Measurements from ENCODE around the gene IFFO2. TPM values are rescaled to one million over a fixed set of nuclear protein-coding genes. Genes with fewer than 3 reads are reported as not detected.

Gene IFFO2
- total and polyA plus RNA-seq, 2 donors (not counting 1 experiment from before 2014, with no cell fraction given): 5.8 to 10.4 TPM

- no peaks in the 10 kb centered on the region for H3K27me3 ChIP-seq (ENCODE audit: control insufficient read depth, insufficient read depth, low read length)
- TF ChIP-seq CTCF (conservative IDR thresholded peaks at IDR 0.05 in 1 of 2, IDR thresholded peaks at IDR 0.05 in 1 of 2; ENCODE audit: low read depth in 1 of 2, low read length in 2 of 2) (no peak), EZH2 (IDR thresholded peaks at IDR 0.05; ENCODE audit: low read length, missing control alignments) (no peak)
- no peaks in the 10 kb centered on the region for H4K20me1 ChIP-seq (ENCODE audit: control insufficient read depth, extremely low read depth, insufficient read depth, low read length)
- H3K9me3 ChIP-seq (ENCODE audit: control insufficient read depth, insufficient read depth, low read depth, low read length): no peaks in the 10 kb centered on the region
- H3K4me1 ChIP-seq (ENCODE audit: control insufficient read depth, extremely low read depth, insufficient read depth, low read length): peaks cover 9% of the 10 kb centered on the region
- no peak overlapping the region for H3K27ac ChIP-seq (ENCODE audit: insufficient read depth, low read length)
- H2AFZ ChIP-seq (ENCODE audit: low read length): no peak overlapping the region
- peaks cover 2% of the 10 kb centered on the region for H3K36me3 ChIP-seq (ENCODE audit: control insufficient read depth, insufficient read depth, low read length)
- DNase-seq (ENCODE audit: low read depth in 2 of 2): no peak
- peaks cover 4% of the 10 kb centered on the region for H3K79me2 ChIP-seq (ENCODE audit: control insufficient read depth, insufficient read depth, low read length)
- no peak overlapping the region for H3K9ac ChIP-seq (ENCODE audit: insufficient read depth, low read length)
- H3K4me2 ChIP-seq (ENCODE audit: extremely low read depth, insufficient read depth, low read length): no peak overlapping the region
- H3K4me3 ChIP-seq (replicated peaks in 1 of 4; ENCODE audit: control extremely low read depth in 1 of 4, insufficient read depth in 1 of 4, low read depth in 3 of 4, low read length in 4 of 4): no peak overlapping the region
These were observed 39.2 kb downstream of the IFFO2 start for GRCh38 chr1:18917071-18917799.

DNA sequence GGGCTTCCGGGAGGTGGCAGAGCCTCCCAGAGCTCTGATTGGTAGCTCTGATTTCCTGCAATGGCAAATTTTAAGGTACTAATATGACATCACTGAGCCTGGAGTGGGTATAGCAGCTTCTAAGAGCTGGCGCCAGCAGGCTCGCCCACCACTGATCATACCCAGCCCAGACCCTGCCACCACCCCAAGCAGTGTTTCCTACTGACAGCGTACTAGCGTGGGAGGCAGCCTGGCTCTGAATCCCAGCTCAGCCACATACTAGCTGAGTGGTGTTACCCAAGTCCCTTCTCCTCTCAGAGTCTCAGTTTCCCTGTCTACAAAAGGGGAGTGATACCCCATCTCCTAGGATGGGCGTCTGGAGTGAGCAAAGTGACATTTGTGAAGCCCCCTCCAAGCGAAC lies 41.1 kb downstream of the IFFO2 start:
- Histone ChIP-seq H2AFZ (ENCODE audit: low read length) (no peak overlapping the region), H4K20me1 (ENCODE audit: control insufficient read depth, extremely low read depth, insufficient read depth, low read length) (no peaks in the 10 kb centered on the region), H3K4me2 (ENCODE audit: extremely low read depth, insufficient read depth, low read length) (no peak overlapping the region), H3K27me3 (ENCODE audit: control insufficient read depth, insufficient read depth, low read length) (no peaks in the 10 kb centered on the region), H3K9ac (ENCODE audit: insufficient read depth, low read length) (no peak overlapping the region), H3K4me3 (replicated peaks in 1 of 4; ENCODE audit: control extremely low read depth in 1 of 4, insufficient read depth in 1 of 4, low read depth in 3 of 4, low read length in 4 of 4) (no peak overlapping the region), H3K79me2 (ENCODE audit: control insufficient read depth, insufficient read depth, low read length) (no peaks in the 10 kb centered on the region), H3K4me1 (ENCODE audit: control insufficient read depth, extremely low read depth, insufficient read depth, low read length) (peaks cover 5% of the 10 kb centered on the region), H3K36me3 (ENCODE audit: control insufficient read depth, insufficient read depth, low read length) (peaks cover 7% of the 10 kb centered on the region), H3K9me3 (ENCODE audit: control insufficient read depth, insufficient read depth, low read depth, low read length) (no peaks in the 10 kb centered on the region), H3K27ac (ENCODE audit: insufficient read depth, low read length) (no peak overlapping the region)
- TF ChIP-seq EZH2 (IDR thresholded peaks at IDR 0.05; ENCODE audit: low read length, missing control alignments): no peak
- no peak for TF ChIP-seq CTCF (conservative IDR thresholded peaks at IDR 0.05 in 1 of 2, IDR thresholded peaks at IDR 0.05 in 1 of 2; ENCODE audit: low read depth in 1 of 2, low read length in 2 of 2)
- no peak for DNase-seq (ENCODE audit: low read depth in 2 of 2)

DNA sequence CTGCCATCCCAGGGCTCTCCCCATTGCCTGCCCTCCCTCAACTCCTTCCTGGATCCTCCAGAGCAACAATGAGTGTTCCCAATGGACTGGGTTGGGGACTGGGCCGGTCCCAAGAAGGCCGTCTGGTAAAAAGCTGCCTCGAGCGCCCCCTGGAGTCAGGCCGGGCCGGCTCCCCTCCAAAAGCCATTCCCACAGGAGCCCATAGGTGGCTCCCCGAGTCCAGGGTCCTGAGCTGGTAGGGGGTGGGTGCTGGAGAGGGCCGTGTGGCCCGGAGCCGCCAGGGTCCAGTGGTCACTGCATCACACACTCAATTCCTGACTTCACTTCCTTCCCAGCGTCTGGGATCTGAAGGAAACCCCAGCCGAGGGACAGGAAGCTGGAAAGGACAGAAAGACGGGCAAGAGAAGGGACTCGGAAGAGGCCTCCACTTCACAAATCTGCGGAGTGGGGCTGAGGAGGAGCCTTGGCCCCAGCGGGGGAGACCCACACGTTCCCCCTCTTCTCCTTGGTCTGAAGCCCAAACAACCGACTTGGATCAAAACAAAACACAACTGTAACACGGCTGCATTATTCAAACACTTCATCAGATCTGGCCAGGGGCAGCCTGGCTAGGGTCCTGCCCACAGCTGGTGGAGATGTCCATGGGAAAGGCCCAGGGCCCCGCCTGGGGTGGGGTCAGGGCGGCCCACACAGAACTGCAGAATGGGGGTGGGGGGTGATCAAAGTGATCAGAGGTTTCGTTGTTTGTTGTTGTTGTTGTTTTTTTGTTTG lies 43.2 kb downstream of the IFFO2 start:
- peak overlapping the region; percentile 28 for H3K9ac ChIP-seq (ENCODE audit: insufficient read depth, low read length)
- DNase-seq (ENCODE audit: low read depth in 2 of 2): peak; percentile 76 to 84
- peak overlapping the region in 1 of 4 experiments; percentile 20 for H3K4me3 ChIP-seq (replicated peaks in 1 of 4; ENCODE audit: control extremely low read depth in 1 of 4, insufficient read depth in 1 of 4, low read depth in 3 of 4, low read length in 4 of 4)
- H3K9me3 ChIP-seq (ENCODE audit: control insufficient read depth, insufficient read depth, low read depth, low read length): no peaks in the 10 kb centered on the region
- no peaks in the 10 kb centered on the region for H3K79me2 ChIP-seq (ENCODE audit: control insufficient read depth, insufficient read depth, low read length)
- H2AFZ ChIP-seq (ENCODE audit: low read length): peak overlapping the region; percentile 57
- peak; percentile 96 to 100 for TF ChIP-seq CTCF (conservative IDR thresholded peaks at IDR 0.05 in 1 of 2, IDR thresholded peaks at IDR 0.05 in 1 of 2; ENCODE audit: low read depth in 1 of 2, low read length in 2 of 2)
- no peak for TF ChIP-seq EZH2 (IDR thresholded peaks at IDR 0.05; ENCODE audit: low read length, missing control alignments)
- H3K27me3 ChIP-seq (ENCODE audit: control insufficient read depth, insufficient read depth, low read length): no peaks in the 10 kb centered on the region
- peaks cover 5% of the 10 kb centered on the region for H3K4me1 ChIP-seq (ENCODE audit: control insufficient read depth, extremely low read depth, insufficient read depth, low read length)
- peaks cover 9% of the 10 kb centered on the region for H3K36me3 ChIP-seq (ENCODE audit: control insufficient read depth, insufficient read depth, low read length)
- H3K4me2 ChIP-seq (ENCODE audit: extremely low read depth, insufficient read depth, low read length): peak overlapping the region; percentile 60
- peak overlapping the region; percentile 76 for H3K27ac ChIP-seq (ENCODE audit: insufficient read depth, low read length)
- no peaks in the 10 kb centered on the region for H4K20me1 ChIP-seq (ENCODE audit: control insufficient read depth, extremely low read depth, insufficient read depth, low read length)
